ENCODE results near the gene NOL11.

GRCh38 chr17:67753026-67753425, 35.3 kb downstream of the NOL11 start:
- TF ChIP-seq, protein P1, sequence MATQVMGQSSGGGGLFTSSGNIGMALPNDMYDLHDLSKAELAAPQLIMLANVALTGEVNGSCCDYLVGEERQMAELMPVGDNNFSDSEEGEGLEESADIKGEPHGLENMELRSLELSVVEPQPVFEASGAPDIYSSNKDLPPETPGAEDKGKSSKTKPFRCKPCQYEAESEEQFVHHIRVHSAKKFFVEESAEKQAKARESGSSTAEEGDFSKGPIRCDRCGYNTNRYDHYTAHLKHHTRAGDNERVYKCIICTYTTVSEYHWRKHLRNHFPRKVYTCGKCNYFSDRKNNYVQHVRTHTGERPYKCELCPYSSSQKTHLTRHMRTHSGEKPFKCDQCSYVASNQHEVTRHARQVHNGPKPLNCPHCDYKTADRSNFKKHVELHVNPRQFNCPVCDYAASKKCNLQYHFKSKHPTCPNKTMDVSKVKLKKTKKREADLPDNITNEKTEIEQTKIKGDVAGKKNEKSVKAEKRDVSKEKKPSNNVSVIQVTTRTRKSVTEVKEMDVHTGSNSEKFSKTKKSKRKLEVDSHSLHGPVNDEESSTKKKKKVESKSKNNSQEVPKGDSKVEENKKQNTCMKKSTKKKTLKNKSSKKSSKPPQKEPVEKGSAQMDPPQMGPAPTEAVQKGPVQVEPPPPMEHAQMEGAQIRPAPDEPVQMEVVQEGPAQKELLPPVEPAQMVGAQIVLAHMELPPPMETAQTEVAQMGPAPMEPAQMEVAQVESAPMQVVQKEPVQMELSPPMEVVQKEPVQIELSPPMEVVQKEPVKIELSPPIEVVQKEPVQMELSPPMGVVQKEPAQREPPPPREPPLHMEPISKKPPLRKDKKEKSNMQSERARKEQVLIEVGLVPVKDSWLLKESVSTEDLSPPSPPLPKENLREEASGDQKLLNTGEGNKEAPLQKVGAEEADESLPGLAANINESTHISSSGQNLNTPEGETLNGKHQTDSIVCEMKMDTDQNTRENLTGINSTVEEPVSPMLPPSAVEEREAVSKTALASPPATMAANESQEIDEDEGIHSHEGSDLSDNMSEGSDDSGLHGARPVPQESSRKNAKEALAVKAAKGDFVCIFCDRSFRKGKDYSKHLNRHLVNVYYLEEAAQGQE (IDR thresholded peaks at IDR 0.05; ENCODE audit: unreplicated experiment): no peak
- no peak for TF ChIP-seq EZH2 (IDR thresholded peaks at IDR 0.05; ENCODE audit: low read depth, unreplicated experiment)
- TF ChIP-seq, protein P2, sequence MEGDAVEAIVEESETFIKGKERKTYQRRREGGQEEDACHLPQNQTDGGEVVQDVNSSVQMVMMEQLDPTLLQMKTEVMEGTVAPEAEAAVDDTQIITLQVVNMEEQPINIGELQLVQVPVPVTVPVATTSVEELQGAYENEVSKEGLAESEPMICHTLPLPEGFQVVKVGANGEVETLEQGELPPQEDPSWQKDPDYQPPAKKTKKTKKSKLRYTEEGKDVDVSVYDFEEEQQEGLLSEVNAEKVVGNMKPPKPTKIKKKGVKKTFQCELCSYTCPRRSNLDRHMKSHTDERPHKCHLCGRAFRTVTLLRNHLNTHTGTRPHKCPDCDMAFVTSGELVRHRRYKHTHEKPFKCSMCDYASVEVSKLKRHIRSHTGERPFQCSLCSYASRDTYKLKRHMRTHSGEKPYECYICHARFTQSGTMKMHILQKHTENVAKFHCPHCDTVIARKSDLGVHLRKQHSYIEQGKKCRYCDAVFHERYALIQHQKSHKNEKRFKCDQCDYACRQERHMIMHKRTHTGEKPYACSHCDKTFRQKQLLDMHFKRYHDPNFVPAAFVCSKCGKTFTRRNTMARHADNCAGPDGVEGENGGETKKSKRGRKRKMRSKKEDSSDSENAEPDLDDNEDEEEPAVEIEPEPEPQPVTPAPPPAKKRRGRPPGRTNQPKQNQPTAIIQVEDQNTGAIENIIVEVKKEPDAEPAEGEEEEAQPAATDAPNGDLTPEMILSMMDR (conservative IDR thresholded peaks at IDR 0.05; ENCODE audit: low read depth in 2 of 2): no peak
- no peak for TF ChIP-seq POLR2AphosphoS5 (IDR thresholded peaks at IDR 0.05; ENCODE audit: low read depth)
- TF ChIP-seq EZH2phosphoT487 (IDR thresholded peaks at IDR 0.05; ENCODE audit: unreplicated experiment): no peak
- TF ChIP-seq CREB1 (CRISPR knock-in tag; IDR thresholded peaks at IDR 0.05; ENCODE audit: low read depth): no peak
- no peak for TF ChIP-seq JUNB (IDR thresholded peaks at IDR 0.05; ENCODE audit: unreplicated experiment)
- no peak for TF ChIP-seq ZNF114 (CRISPR knock-in tag; IDR thresholded peaks at IDR 0.05)

Measured in GM23338 (cell line).